Body of pancreas (tissue), 4 donors: ENCODE results near the gene IPO7.

Experiments used
- CTCF ChIP-seq, 7 experiments: fragments of 450-650 bp in 4 of 7; fragments of 200-600 bp in 3 of 7; sonication (generic) in 3 of 7; IDR thresholded peaks; one replicate each; pipeline ENCODE4 v1.5.1; 2016 to 2019; ENCODE audit warnings: antibody characterized with exemption in 7 of 7
- POLR2A ChIP-seq, 3 donors: fragments of 450-650 bp; IDR thresholded peaks; one replicate each; pipeline ENCODE4 v1.6.1; 2016; ENCODE audit warnings: antibody characterized with exemption in 3 of 3, mild to moderate bottlenecking in 2 of 3

- no peak for TF ChIP-seq CTCF (IDR thresholded peaks at IDR 0.05)
- TF ChIP-seq POLR2A (IDR thresholded peaks at IDR 0.05): no peak
Observed at GRCh38 chr11:9461760-9462134, 77.3 kb downstream of the IPO7 start.
